Adrenal gland (tissue), 12 donors: ENCODE results near the gene DPH1. TPM values are rescaled to one million over a fixed set of nuclear protein-coding genes. Genes with fewer than 3 reads are reported as not detected.

Experiments
- DNase-seq, 7 donors: peaks; one replicate each; pipeline ENCODE4 v3.0.0-alpha.2; 2019 to 2020
- H3K27ac ChIP-seq, 5 donors: fragments of 200-600 bp; sonication (generic) in 4 of 5; 1 replicate in 3 of 5; 2 replicates in 2 of 5; pipeline versions ENCODE4 v1.5.1 to v1.8.0; 2016 to 2020; ENCODE audit warnings: mild to moderate bottlenecking in 1 of 5
- H3K27me3 ChIP-seq: fragments of 200-600 bp; 2 replicates; pipeline ENCODE4 v1.8.0; 2021
- H3K36me3 ChIP-seq, 2 donors: fragments of 200-600 bp; replicated peaks in 1 of 2; 1 replicate in 1 of 2; 2 replicates in 1 of 2; pipeline versions ENCODE4 v1.5.1 to v1.8.0; 2018 to 2022
- H3K4me1 ChIP-seq, 2 donors: fragments of 200-600 bp; replicated peaks in 1 of 2; 1 replicate in 1 of 2; 2 replicates in 1 of 2; pipeline versions ENCODE4 v1.5.1 to v1.8.0; 2018 to 2021
- H3K4me3 ChIP-seq, 4 donors: fragments of 200-600 bp; sonication (generic) in 3 of 4; one replicate each; pipeline ENCODE4 v1.5.1; 2016 to 2018
- H3K9me3 ChIP-seq, 3 donors: fragments of 200-600 bp; sonication (generic) in 1 of 3; replicated peaks in 1 of 3; 1 replicate in 2 of 3; 2 replicates in 1 of 3; pipeline versions ENCODE4 v1.5.1 to v1.8.0; 2016 to 2021
- POLR2A ChIP-seq, 2 donors: fragments of 450-650 bp; IDR thresholded peaks; one replicate each; pipeline ENCODE4 v1.6.1; 2017; ENCODE audit warnings: antibody characterized with exemption in 2 of 2, mild to moderate bottlenecking in 2 of 2, moderate library complexity in 1 of 2
- WGBS, 4 donors: extraction: QIAGEN DNeasy Blood & Tissue Kit in 2 of 4; methylation state at CpG; one replicate each; pipeline versions ENCODE4 v1.1.5 to v1.1.7; 2013 to 2017; 5-methylcytosine and 5-hydroxymethylcytosine counted together
- intact Hi-C, 2 donors: fragments of 100-400 bp; cut with DNase I; formaldehyde crosslinking; loops; one replicate each; pipeline versions ENCODE4 v1.14.1 to v1.15.0; 2022 to 2023
- polyA plus RNA-seq, 3 donors: library from polyadenylated mRNA; stranded (reverse); fragments of 200-250 nt in 2 of 3; fragments of 350-450 nt in 1 of 3; fragmentation: Illumina TruSeq in 1 of 3; extraction: RNeasy Lipid Tissue Mini Kit (QIAGEN cat#74804) in 1 of 3; gene quantifications; one replicate each; pipeline ENCODE4 v1.2.3, GENCODE V29; 2013 to 2014
- total RNA-seq, 9 donors: library from RNA; depleted of rRNA in 4 of 9; stranded (reverse); fragments of >200 nt in 4 of 9; fragments of 120-200 nt in 1 of 9; fragmentation: NEBNext Ultra II Directional in 1 of 9; extraction: Animal tissue kit (Norgen Biotek cat#: 25700) in 1 of 9; gene quantifications; one replicate each; pipeline versions ENCODE4 v1.1.0 to v1.2.4, GENCODE V29; 2013 to 2023
- TF ChIP-seq, protein P1 (sequence below), 6 experiments: fragments of 450-650 bp in 4 of 6; fragments of 200-600 bp in 2 of 6; sonication (generic) in 1 of 6; IDR thresholded peaks; 1 replicate in 5 of 6; 2 replicates in 1 of 6; pipeline versions ENCODE4 v1.5.1 to v1.8.0; 2016 to 2021; ENCODE audit warnings: antibody characterized with exemption in 6 of 6, mild to moderate bottlenecking in 2 of 6, moderate library complexity in 1 of 6
- donor health status: healthy with polysubstance abuse.
- donor health status: Bipolar disorder and iron deficiency.
- donor health status: DM: yes; HTN: yes; CAD: no.
- donor health status: DM: no; HTN: no; CAD: no.
- donor health status: DM: no; HTN: no; CAD: no.
- donor health status: DM: yes; HTN: yes; CAD: no.

DPH1 gene
- total and polyA plus RNA-seq, 12 donors, result 29.3 to 100 (median 57.7) TPM

DNA sequence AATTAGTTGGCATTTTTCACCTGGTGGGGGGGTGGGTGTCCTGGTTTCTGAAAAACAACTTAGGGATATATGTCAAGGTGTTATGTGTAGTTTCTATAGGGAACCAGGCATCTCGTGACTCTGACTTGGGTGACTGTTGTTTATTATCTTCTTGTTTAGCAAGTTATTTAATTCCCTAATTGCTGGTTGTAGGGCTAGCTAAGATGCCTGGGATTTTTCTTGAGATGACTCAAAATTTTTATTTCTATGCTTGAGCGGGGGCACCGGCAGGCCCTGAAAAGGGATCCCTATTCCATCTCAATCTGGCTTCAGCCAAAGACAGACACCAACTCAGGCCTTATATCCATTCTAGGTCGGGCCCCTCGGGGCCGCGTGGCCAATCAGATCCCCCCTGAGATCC, 3.2 kb downstream of the DPH1 start:
- Histone ChIP-seq H3K27me3 (no peaks in the 10 kb centered on the region), H3K4me3 (no peak overlapping the region), H3K4me1 (peaks cover 4 to 7% of the 10 kb centered on the region in 2 donors), H3K27ac (no peak overlapping the region), H3K36me3 (peaks cover 0 to 30% of the 10 kb centered on the region in 2 donors), H3K9me3 (no peaks in the 10 kb centered on the region)
- TF ChIP-seq, protein P1, sequence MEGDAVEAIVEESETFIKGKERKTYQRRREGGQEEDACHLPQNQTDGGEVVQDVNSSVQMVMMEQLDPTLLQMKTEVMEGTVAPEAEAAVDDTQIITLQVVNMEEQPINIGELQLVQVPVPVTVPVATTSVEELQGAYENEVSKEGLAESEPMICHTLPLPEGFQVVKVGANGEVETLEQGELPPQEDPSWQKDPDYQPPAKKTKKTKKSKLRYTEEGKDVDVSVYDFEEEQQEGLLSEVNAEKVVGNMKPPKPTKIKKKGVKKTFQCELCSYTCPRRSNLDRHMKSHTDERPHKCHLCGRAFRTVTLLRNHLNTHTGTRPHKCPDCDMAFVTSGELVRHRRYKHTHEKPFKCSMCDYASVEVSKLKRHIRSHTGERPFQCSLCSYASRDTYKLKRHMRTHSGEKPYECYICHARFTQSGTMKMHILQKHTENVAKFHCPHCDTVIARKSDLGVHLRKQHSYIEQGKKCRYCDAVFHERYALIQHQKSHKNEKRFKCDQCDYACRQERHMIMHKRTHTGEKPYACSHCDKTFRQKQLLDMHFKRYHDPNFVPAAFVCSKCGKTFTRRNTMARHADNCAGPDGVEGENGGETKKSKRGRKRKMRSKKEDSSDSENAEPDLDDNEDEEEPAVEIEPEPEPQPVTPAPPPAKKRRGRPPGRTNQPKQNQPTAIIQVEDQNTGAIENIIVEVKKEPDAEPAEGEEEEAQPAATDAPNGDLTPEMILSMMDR (IDR thresholded peaks at IDR 0.05), result no peak
- TF ChIP-seq POLR2A (IDR thresholded peaks at IDR 0.05), result no peak
- WGBS, 4 donors, result 90 to 93% (median 91%) methylated on average over 5 to 7 of the region's 7 CpGs
- no peak for DNase-seq
- intact Hi-C loops, result no loop called here

DNA sequence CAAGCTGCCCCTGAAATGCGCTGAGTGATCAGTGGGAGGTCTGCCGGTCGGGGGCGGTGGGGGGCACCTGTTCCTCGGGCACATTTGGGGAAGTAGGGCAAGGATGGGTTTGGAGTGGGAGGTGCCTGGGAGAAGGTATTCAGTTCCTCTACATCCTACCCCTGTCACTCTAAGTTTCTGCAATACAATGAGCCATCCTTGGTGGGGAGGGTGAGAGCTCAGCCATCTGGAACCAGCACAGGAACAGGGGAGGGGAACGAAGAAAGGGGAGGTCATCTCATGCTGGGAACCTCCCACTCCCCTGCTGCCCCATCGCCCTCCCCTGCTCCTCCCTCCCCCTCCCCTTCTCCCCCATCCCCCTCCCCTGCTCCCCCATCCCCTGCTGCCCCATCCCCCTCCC, 4.2 kb downstream of the DPH1 start:
- no peaks in the 10 kb centered on the region for H3K27me3 ChIP-seq
- 79 to 92% (median 79%) methylated on average over 5 to 7 of the region's 7 CpGs; no CpG with 5 or more reads in 1 of the 4 donors for WGBS, 4 donors
- H3K4me1 ChIP-seq, result peaks cover 4 to 7% of the 10 kb centered on the region in 2 donors
- no peaks in the 10 kb centered on the region for H3K9me3 ChIP-seq
- intact Hi-C loops, result no loop called here
- H3K4me3 ChIP-seq, result no peak overlapping the region
- peaks cover 0 to 30% of the 10 kb centered on the region in 2 donors for H3K36me3 ChIP-seq
- DNase-seq, result no peak
- H3K27ac ChIP-seq, result no peak overlapping the region
- TF ChIP-seq POLR2A (IDR thresholded peaks at IDR 0.05), result no peak
- TF ChIP-seq, protein P1 (IDR thresholded peaks at IDR 0.05), result no peak

DNA sequence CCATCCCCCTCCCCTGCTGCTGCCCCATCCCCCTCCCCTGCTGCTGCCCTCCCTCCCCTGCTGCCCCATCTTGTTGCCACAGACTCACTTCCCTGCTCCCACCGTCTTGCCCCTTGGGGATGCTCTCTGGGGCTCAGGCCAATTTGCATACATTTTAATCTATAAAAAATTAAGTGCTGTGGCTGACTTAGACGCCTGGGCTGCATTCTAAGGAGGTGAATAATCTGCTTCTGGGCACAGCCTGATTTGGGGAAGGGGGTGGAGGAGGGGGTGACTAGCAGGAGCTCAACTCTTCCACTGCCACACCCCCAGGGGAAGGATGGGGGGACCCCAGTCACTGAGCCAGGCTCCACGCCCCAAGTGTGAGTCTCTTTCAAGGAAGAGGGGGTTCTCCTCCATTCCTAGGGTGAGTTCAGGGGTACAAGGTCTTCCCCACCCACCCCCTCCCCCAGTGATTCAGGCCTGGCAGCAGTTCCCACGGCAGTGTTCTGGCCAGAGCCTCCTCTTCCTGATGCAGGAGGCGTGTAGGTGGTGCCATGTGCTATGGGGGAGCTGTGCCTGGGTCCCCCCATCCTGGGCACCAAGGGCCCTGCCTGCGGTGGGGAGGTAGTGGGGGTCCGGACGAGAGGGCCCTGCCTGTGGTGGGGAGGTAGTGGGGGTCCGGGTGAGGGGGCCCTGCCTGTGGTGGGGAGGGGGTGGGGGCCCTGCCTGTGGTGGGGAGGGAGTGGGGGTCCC, 5.0 kb downstream of the DPH1 start:
- no peak for DNase-seq
- 56 to 73% (median 62%) methylated on average over 2 to 9 of the region's 9 CpGs for WGBS, 4 donors
- no peak overlapping the region for H3K27ac ChIP-seq
- H3K27me3 ChIP-seq, result no peaks in the 10 kb centered on the region
- peaks cover 0 to 32% of the 10 kb centered on the region in 2 donors for H3K36me3 ChIP-seq
- H3K4me1 ChIP-seq, result peaks cover 0 to 7% of the 10 kb centered on the region in 2 donors
- no peaks in the 10 kb centered on the region for H3K9me3 ChIP-seq
- no peak overlapping the region for H3K4me3 ChIP-seq
- intact Hi-C loops, result no loop called here
- TF ChIP-seq POLR2A (IDR thresholded peaks at IDR 0.05), result no peak
- TF ChIP-seq, protein P1 (IDR thresholded peaks at IDR 0.05), result no peak

DNA sequence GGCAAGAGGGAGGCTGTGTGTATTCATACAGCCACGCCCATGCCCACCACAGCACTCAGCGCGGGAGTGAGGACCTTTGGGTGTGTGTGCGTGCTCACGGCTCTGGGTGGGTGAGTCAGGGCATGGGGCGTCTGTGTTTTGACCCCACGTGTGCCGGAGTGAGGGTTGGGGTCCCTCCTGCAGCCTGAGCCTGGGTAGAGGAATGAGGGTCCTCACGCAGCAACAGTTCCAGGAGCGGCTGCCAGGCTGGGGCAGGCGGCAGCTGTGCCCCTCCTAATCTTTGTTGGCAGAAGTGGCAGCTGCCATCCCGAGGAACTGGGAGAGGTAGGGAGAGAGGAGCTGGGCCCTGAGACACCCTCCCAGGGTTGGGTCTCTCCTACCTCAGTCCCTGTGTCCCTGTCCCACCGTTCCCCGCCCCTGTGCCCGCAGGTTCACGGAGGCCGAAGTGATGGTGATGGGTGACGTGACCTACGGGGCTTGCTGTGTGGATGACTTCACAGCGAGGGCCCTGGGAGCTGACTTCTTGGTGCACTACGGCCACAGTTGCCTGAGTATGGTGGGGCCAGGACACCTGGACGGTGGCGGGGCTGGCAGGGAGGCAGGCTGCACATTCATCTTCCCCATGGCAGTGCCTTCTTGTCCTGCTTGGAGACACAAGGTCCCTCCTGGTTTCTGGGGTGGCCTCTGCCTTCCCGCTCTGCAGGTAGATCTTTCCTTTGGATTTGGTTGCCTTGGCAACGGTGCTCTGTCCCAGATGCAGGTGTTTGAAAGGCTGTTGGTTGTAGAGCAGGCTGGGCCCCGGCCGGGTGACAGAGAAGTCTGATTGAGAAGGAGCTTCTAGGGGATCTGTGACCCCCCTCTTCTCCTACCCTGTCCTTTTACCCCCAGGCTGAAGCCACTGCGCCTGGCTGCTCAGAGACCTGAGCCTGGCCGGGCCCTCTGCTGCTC, 5.9 kb downstream of the DPH1 start:
- H3K36me3 ChIP-seq, result peaks cover 0 to 39% of the 10 kb centered on the region in 2 donors
- DNase-seq, result no peak
- H3K9me3 ChIP-seq, result no peaks in the 10 kb centered on the region
- no peaks in the 10 kb centered on the region for H3K27me3 ChIP-seq
- TF ChIP-seq, protein P1 (IDR thresholded peaks at IDR 0.05), result no peak
- TF ChIP-seq POLR2A (IDR thresholded peaks at IDR 0.05), result no peak
- peaks cover 3 to 5% of the 10 kb centered on the region in 2 donors for H3K4me1 ChIP-seq
- no peak overlapping the region for H3K4me3 ChIP-seq
- 80 to 92% (median 90%) methylated on average over 4 to 29 of the region's 29 CpGs for WGBS, 4 donors
- no peak overlapping the region for H3K27ac ChIP-seq
- intact Hi-C loops, result no loop called here
